Activated effector memory CD4-positive, alpha-beta T cell treated with Interleukin-2 at 50 U/mL for 16 hours (primary cell): ENCODE results near the gene CFAP251.
A peak's percentile ranks its signal among the peaks of the same experiment; 100 is the strongest.
"Not testable (repeated sequence)": the region's sequence is repeated elsewhere in the genome, so short reads cannot be mapped to it uniquely, and the experiment has no call there.

ENCODE experiments used
- DNase-seq: peaks from one replicate; pipeline ENCODE4 v3.0.0-alpha.2; 2020

The CFAP251 gene

GRCh38 chr12:122029620-122030423 lies 111.4 kb downstream of the CFAP251 start:
- no peak for DNase-seq

DNA sequence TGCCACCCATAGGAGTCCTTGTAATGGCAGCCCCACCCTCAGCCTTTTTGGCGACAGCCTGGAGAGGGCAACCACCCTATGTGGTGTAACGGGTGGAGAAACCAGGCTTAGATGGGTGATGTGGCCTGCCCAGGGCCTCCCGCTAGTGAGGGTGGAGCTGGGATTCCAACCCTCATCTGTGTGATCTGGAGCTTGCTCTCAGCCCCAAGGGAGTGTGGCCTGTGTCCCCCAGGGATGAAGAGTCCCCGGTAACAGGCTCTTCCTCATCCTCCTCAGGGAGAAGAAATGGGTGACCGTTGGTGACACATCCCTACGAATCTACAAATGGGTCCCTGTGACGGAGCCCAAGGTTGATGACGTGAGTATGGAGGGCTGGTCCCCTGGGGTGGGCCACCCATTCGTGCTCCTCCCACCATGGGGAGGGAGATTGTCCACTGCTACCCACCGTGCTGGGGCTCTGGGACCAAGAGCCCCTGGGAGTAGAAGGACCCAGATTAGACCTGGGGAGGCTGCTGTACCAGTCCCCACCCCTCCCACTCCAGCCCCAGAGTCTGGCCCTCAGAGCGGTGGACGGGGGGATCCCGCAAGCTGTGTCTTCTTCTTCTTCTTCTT lies 112.1 kb downstream of the CFAP251 start:
- no peak for DNase-seq

GRCh38 chr12:122031342-122032216 lies 113.2 kb downstream of the CFAP251 start:
- peak; percentile 16 for DNase-seq

DNA sequence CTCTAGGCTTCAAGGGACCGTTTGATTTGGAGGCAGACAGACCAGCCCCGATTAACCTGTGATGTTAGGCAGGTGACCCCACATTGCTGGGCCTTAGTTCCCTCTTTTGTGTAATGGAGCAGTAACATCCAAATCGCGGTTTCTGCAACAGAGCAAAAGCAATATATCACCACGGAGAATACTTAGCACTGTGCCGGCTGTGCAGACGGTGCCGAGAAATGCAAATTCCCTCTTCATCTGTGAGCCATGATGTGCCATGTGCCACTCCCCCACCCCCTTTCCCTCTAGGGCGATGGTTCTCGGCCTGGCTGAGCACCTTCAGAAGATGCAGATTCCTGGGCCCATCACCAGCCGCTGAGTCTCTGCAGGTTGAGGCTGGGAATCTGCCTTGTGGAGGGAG lies 114.2 kb downstream of the CFAP251 start:
- no peak for DNase-seq

GRCh38 chr12:122035292-122035691 lies 116.9 kb downstream of the CFAP251 start:
- DNase-seq: no peak

DNA sequence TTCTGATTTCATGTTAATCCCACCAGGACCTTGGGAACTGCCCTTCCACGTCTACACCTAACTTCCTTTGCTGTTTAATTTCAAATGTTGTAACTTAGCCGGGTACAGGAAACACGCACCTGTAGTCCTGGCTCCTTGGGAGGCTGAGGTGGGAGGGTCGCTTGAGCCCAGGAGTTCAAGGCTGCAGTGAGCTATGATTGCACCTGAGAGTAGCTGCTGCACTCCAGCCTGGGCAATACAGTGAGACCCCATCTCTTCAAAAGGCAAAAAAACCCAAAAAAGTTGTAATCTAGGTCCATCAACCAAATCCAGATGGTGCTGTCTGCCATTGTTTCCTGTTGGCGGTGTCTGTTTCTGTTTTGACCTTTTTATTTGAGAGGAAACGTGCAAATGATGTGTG lies 117.8 kb downstream of the CFAP251 start:
- no peak for DNase-seq

DNA sequence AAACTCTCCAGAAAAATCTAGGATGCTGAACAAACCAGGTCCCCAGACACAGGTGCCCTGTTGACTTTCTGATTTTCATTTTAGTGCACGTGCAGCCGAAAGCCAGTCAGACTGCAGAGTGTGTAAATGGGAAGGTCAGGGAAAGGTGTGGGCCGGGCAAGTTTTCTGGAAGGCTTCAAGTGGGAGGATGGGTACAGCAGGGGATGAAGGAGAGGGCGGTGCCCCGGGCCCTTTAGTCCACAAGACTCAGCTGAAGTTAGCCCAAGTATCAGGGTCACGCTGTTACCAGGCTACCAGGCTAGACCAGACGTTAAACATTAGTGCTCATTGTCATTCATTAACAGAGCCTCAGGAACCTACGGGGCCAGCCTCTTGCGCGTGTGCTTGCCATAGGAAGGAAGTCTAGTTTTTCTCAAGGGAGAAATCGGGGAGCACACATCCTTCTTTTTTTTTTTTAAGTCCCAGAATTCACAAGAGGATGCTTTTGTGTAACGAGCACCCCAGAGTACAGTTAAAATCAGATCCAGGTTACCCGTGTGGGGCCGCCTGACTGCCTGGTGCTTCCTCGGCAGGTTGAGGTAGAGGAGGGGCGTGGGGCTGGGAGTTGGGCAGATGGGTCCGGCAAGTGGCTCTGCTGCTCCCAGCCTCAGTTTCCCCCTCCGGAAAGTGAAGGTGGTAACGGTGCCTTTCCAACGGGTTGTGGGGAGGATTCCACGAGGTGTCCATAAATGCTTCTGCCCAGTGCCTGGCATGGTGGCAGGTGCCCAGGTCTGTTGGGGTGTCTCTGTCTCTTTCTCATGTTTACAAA lies 122.4 kb downstream of the CFAP251 start:
- no peak for DNase-seq

DNA sequence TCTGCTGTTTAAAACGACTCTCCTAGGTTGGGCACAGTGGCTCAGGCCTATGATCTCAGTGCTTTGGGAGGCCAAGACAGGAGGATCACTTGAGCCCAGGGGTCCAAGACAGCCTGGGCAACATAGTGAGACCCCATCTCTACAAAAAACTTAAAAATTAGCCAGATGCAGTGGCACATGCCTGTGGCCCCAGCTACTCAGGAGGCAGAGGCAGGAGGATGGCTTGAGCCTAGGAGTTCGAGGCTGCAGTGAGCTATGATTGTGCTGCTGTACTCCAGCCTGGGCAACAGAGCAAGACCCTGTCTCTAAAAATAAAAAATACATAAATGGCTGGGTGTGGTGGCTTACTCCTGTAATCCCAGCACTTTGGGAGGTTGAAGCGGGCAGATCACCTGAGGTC lies 123.1 kb downstream of the CFAP251 start:
- DNase-seq: not testable (repeated sequence)

- DNase-seq: no peak
Measured at GRCh38 chr12:122042910-122043309, 124.5 kb downstream of the CFAP251 start.

- DNase-seq: no peak
Measured at GRCh38 chr12:122043476-122043875, 125.1 kb downstream of the CFAP251 start.

- no peak for DNase-seq
Measured at GRCh38 chr12:122045262-122045661, 126.9 kb downstream of the CFAP251 start.

DNA sequence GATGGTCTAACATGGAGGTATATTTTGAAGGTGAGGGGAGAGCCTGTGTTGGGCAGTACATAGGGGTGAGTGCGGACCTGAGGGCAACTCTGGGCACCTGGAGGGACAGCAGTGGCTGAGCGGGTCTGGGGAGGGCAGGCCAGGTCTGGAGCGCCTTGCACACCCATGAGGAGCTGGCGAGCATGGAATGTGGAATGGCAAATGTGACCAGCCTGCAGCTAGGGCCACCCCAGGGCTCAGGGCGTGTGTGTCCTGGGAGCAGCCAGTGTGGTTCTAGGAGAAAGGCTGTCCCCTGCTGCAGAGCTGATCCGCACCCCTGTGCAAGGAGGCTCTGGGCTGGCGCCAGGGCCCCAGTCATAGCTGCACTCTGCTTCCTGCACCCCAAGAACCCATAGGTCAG lies 127.8 kb downstream of the CFAP251 start:
- DNase-seq: no peak

DNA sequence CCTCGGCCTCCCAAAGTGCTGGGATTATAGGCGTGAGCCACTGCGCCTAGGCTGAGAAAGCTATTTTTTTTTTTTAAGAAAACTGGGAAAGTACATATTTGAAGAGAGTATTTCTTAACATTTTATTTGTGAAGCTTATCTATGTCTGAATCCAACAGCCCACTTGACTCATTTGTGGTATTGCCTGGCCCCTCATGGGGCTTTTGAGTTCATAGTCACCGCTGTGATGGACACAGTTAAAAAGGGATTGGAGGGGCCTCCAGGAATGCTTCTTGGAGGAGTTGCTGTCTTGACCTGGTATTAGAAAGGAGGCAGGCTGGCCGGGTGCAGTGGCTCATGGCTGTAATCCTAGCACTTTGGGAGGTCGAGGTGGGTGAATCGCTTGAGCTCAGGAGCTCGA lies 129.8 kb downstream of the CFAP251 start:
- no peak for DNase-seq

- no peak for DNase-seq
Measured at GRCh38 chr12:122049827-122050226, 131.4 kb downstream of the CFAP251 start.

DNA sequence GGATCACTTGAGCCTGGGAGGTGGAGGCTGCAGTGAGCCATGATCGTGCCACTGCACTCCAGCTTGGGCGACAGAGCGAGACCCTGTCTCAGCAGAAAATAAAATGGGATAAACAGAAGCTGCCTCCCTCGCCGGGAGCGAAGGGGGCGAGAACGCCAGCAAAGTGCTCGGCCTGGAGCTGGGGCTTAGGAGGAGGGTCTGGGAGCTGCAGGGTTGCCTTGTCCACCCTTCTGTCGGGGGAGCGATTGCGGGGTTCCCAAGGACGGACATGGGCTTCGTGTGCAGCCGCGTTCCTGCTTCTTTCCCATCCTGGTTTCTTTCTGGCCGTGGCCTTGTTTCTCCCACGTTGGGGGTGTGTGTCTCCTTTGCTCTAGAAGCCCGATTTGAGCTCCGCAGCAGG lies 132.3 kb downstream of the CFAP251 start:
- no peak for DNase-seq

GRCh38 chr12:122051231-122051876 lies 133.0 kb downstream of the CFAP251 start:
- DNase-seq: no peak

- DNase-seq: no peak
Measured at GRCh38 chr12:122052285-122052684, 133.9 kb downstream of the CFAP251 start.
